ENCODE results near the gene AMER1. TPM values are rescaled to one million over a fixed set of nuclear protein-coding genes. Genes with fewer than 3 reads are reported as not detected.

Gene AMER1
- 1.8 and 2.3 TPM in 2 replicates for total RNA-seq

DNA sequence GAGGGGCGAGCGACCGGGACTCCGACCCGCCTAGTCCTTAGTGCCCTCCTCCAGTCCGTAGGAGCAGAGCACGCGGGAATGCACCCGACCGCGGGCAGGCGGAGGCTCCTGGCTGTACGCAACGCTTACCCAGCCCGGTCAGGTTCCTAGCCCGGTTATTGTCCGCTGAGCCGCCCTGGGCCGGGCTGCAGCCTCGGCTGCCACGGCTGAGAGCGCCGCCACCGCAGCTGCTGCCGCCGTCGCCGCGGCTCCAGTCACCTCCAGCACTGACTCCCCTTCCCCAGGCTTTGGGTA, at the start of gene AMER1:
Gene AMER1, minus strand, starts transcription at position 268 of the 294 bp plus-strand sequence. CDS start 12,422 bp downstream, outside the sequence.

DNA sequence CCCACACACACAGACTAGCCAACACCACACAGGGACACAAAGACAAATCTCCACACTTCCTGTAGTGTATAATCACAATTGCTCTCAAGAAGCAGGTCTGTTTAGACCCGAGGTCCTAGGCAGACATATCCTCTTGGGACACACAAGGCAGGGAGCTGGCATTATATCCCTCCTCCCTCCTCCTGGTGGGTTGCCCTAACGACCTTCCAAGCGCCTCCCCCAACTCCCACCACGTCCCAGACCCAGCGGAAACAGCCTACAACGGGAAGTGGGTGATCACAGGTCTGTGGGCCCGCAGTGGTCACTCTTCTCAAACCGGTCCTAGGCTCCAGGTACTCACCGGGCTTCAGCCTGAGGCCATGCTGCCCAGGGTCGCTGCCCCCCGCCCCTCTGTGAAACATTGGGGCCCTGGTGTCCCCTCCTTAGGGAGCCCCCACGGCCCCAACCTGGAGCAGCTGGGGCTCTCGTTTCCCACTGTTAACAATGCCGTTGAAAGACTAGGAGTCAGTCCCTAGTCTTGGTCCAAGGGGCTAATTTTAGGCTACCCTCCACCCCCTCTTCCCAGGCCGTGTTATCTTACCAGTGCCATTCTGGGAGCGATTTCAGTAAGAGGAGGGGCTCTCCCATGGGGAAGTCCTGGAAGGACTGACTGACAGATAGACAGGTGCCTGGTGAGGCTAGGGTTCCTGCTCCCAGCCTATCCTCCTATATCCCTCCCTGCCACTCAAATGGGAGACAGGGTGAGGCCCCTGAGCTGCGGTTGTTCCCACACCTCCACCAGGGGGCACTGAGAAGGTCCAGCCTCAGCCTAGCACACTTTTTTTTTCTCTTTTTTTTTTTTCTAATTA, 24.8 kb upstream of the AMER1 start, which contains the start of gene ASB12:
Gene ASB12, minus strand, starts transcription at position 485 of the 848 bp plus-strand sequence. CDS start 4,957 bp downstream, outside the sequence.

Small RNAs within 50 kb of the gene (small RNA-seq; reads per million reads assigned to genes)
- gene RN7SL799P = not detected

Other genes with a start within 250 kb of the AMER1 start
- gene ASB12, start 24.9 kb upstream of the AMER1 start, total RNA-seq = not detected in 2 replicates
- gene MTMR8, start 189.7 kb upstream of the AMER1 start, total RNA-seq = 0.59 and 0.73 TPM in 2 replicates